Activated T-cell treated with anti-CD3 and anti-CD28 coated beads for 1 hour (primary cell): ENCODE results near the gene PRKCB.
"Not testable (repeated sequence)": the region's sequence is repeated elsewhere in the genome, so short reads cannot be mapped to it uniquely, and the experiment has no call there.

Experiments used
- DNase-seq: peaks from one replicate; pipeline ENCODE4 v3.0.0-alpha.2; 2020; ENCODE audit warnings: low read depth

Gene PRKCB

GRCh38 chr16:24094660-24095059 lies 258.9 kb downstream of the PRKCB start:
- no peak for DNase-seq

- no peak for DNase-seq
Observed at GRCh38 chr16:24098896-24099295, 263.1 kb downstream of the PRKCB start.

- DNase-seq, result no peak
Observed at GRCh38 chr16:24101431-24101830, 265.6 kb downstream of the PRKCB start.

GRCh38 chr16:24102209-24102660 lies 266.5 kb downstream of the PRKCB start:
- DNase-seq, result no peak

- not testable (repeated sequence) for DNase-seq
Observed at GRCh38 chr16:24105471-24105870, 269.7 kb downstream of the PRKCB start.

- not testable (repeated sequence) for DNase-seq
Observed at GRCh38 chr16:24108090-24108489, 272.3 kb downstream of the PRKCB start.

- no peak for DNase-seq
Observed at GRCh38 chr16:24111724-24112302, 276.0 kb downstream of the PRKCB start.

- DNase-seq, result no peak
Observed at GRCh38 chr16:24113115-24113745, 277.4 kb downstream of the PRKCB start.

GRCh38 chr16:24114876-24115275 lies 279.1 kb downstream of the PRKCB start:
- no peak for DNase-seq

- DNase-seq, result no peak
Observed at GRCh38 chr16:24116046-24116776, 280.4 kb downstream of the PRKCB start.

GRCh38 chr16:24116989-24117388 lies 281.2 kb downstream of the PRKCB start:
- DNase-seq, result no peak

- no peak for DNase-seq
Observed at GRCh38 chr16:24117680-24118079, 281.9 kb downstream of the PRKCB start.

GRCh38 chr16:24118126-24118821 lies 282.5 kb downstream of the PRKCB start:
- no peak for DNase-seq

GRCh38 chr16:24119807-24120206 lies 284.0 kb downstream of the PRKCB start:
- no peak for DNase-seq

- DNase-seq, result no peak
Observed at GRCh38 chr16:24123275-24123674, 287.5 kb downstream of the PRKCB start.

GRCh38 chr16:24124291-24124690 lies 288.5 kb downstream of the PRKCB start:
- no peak for DNase-seq

GRCh38 chr16:24125214-24125613 lies 289.4 kb downstream of the PRKCB start:
- no peak for DNase-seq

GRCh38 chr16:24129412-24129918 lies 293.7 kb downstream of the PRKCB start:
- DNase-seq, result no peak

GRCh38 chr16:24130494-24131085 lies 294.8 kb downstream of the PRKCB start:
- DNase-seq, result no peak

- no peak for DNase-seq
Observed at GRCh38 chr16:24131294-24131693, 295.5 kb downstream of the PRKCB start.

- no peak for DNase-seq
Observed at GRCh38 chr16:24132048-24132796, 296.4 kb downstream of the PRKCB start.
